Endothelial cell of umbilical vein (primary cell): ENCODE results near the gene MOB3B.

Experiments used
- MYC ChIP-seq: IDR thresholded peaks from one replicate; pipeline ENCODE4 v1.6.1; 2011; ENCODE audit warnings: mild to moderate bottlenecking, low read depth, low read length
- POLR2A ChIP-seq: IDR thresholded peaks from 2 replicates; pipeline ENCODE4 v1.6.1; 2012; ENCODE audit warnings: low read depth, mild to moderate bottlenecking, control low read depth, low read length
- POLR2AphosphoS5 ChIP-seq: IDR thresholded peaks from 2 replicates; pipeline ENCODE4 v1.6.1; 2012; ENCODE audit warnings: low read depth, mild to moderate bottlenecking, control low read depth, low read length, moderate library complexity; ENCODE audit not compliant: insufficient read depth
- TF ChIP-seq, protein P1 (sequence below), 2 donors: IDR thresholded peaks; 1 replicate in 1 of 2; 2 replicates in 1 of 2; pipeline ENCODE4 v1.5.1; 2011; ENCODE audit warnings: low read length in 2 of 2, mild to moderate bottlenecking in 2 of 2, moderate library complexity in 2 of 2, control low read depth in 1 of 2, inconsistent platforms in 1 of 2, low read depth in 1 of 2; ENCODE audit not compliant: insufficient read depth in 1 of 2; ENCODE audit errors: extremely low read depth in 1 of 2
- TF ChIP-seq, protein P2 (sequence below): IDR thresholded peaks from 2 replicates; pipeline ENCODE4 v1.6.1; 2011; ENCODE audit not compliant: insufficient read depth, insufficient read length

DNA sequence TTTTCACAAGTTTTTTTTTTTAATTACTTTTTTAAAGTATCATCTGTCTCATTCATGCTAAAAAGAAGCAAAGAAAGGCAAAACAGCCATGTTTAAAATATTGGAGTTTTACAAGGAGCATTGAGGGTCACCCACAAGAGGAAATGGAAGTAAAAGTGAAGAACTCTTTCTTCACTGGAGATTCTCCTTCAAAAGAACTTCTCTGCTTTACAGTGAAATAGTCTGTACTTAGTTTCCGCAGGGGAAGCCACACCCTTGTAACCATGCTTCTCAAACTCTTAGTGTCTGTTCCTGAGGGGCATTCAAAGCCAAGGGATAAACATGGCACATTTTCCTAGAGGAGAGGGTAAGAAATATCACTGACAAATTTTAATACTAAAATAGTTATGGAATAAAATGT is 35.1 kb upstream of the MOB3B start:
- TF ChIP-seq, protein P1, sequence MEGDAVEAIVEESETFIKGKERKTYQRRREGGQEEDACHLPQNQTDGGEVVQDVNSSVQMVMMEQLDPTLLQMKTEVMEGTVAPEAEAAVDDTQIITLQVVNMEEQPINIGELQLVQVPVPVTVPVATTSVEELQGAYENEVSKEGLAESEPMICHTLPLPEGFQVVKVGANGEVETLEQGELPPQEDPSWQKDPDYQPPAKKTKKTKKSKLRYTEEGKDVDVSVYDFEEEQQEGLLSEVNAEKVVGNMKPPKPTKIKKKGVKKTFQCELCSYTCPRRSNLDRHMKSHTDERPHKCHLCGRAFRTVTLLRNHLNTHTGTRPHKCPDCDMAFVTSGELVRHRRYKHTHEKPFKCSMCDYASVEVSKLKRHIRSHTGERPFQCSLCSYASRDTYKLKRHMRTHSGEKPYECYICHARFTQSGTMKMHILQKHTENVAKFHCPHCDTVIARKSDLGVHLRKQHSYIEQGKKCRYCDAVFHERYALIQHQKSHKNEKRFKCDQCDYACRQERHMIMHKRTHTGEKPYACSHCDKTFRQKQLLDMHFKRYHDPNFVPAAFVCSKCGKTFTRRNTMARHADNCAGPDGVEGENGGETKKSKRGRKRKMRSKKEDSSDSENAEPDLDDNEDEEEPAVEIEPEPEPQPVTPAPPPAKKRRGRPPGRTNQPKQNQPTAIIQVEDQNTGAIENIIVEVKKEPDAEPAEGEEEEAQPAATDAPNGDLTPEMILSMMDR (IDR thresholded peaks at IDR 0.05; ENCODE audit: extremely low read depth in 1 of 2, insufficient read depth in 1 of 2, low read depth in 1 of 2, low read length in 2 of 2) = no peak
- TF ChIP-seq POLR2A = no peak
- TF ChIP-seq, protein P2, sequence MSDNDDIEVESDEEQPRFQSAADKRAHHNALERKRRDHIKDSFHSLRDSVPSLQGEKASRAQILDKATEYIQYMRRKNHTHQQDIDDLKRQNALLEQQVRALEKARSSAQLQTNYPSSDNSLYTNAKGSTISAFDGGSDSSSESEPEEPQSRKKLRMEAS = no peak
- TF ChIP-seq MYC = no peak
- TF ChIP-seq POLR2AphosphoS5 = no peak
